ENCODE results near the gene SLC24A4.

- TF ChIP-seq EZH2 (IDR thresholded peaks at IDR 0.05; ENCODE audit: low read length), result no peak
- TF ChIP-seq, protein P1, sequence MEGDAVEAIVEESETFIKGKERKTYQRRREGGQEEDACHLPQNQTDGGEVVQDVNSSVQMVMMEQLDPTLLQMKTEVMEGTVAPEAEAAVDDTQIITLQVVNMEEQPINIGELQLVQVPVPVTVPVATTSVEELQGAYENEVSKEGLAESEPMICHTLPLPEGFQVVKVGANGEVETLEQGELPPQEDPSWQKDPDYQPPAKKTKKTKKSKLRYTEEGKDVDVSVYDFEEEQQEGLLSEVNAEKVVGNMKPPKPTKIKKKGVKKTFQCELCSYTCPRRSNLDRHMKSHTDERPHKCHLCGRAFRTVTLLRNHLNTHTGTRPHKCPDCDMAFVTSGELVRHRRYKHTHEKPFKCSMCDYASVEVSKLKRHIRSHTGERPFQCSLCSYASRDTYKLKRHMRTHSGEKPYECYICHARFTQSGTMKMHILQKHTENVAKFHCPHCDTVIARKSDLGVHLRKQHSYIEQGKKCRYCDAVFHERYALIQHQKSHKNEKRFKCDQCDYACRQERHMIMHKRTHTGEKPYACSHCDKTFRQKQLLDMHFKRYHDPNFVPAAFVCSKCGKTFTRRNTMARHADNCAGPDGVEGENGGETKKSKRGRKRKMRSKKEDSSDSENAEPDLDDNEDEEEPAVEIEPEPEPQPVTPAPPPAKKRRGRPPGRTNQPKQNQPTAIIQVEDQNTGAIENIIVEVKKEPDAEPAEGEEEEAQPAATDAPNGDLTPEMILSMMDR (optimal IDR thresholded peaks at IDR 0.05 in 1 of 3, IDR thresholded peaks at IDR 0.05 in 1 of 3, conservative IDR thresholded peaks at IDR 0.05 in 1 of 3; ENCODE audit: extremely low read depth in 1 of 3, insufficient read depth in 2 of 3, low read length in 3 of 3), result peak in 2 of 3 experiments; percentile 11 to 42
These were observed 137.0 kb downstream of the SLC24A4 start for GRCh38 chr14:92459950-92460421.
